GM15510 (cell line): ENCODE data around the gene ACAA2.

ENCODE experiments used
- POLR2A ChIP-seq: IDR thresholded peaks from 3 replicates; pipeline ENCODE4 v1.6.1; 2011; ENCODE audit warnings: borderline replicate concordance; ENCODE audit not compliant: insufficient read length; ENCODE audit errors: extremely low read depth

The ACAA2 gene

GRCh38 chr18:49813319-49814146 lies at the start of gene ACAA2:
TSS of gene ACAA2 (minus strand) at chr18:49813533. CDS start at chr18:49813484, 49 bp downstream.
- peak; percentile 73 for TF ChIP-seq POLR2A

GRCh38 chr18:49862656-49863385 lies 49.5 kb upstream of the ACAA2 start:
- TF ChIP-seq POLR2A, result no peak

- TF ChIP-seq POLR2A, result no peak
Measured at GRCh38 chr18:49861659-49862058, 48.3 kb upstream of the ACAA2 start.

GRCh38 chr18:49859725-49860124 lies 46.4 kb upstream of the ACAA2 start:
- no peak for TF ChIP-seq POLR2A

- TF ChIP-seq POLR2A, result no peak
Measured at GRCh38 chr18:49859021-49859359, 45.7 kb upstream of the ACAA2 start.

GRCh38 chr18:49858309-49859020 lies 45.1 kb upstream of the ACAA2 start:
- no peak for TF ChIP-seq POLR2A

GRCh38 chr18:49857708-49858107 lies 44.4 kb upstream of the ACAA2 start:
- no peak for TF ChIP-seq POLR2A

GRCh38 chr18:49856496-49856895 lies 43.2 kb upstream of the ACAA2 start:
- no peak for TF ChIP-seq POLR2A

- no peak for TF ChIP-seq POLR2A
Measured at GRCh38 chr18:49855711-49856415, 42.5 kb upstream of the ACAA2 start.

GRCh38 chr18:49854681-49855080 lies 41.3 kb upstream of the ACAA2 start:
- TF ChIP-seq POLR2A, result no peak

- TF ChIP-seq POLR2A, result no peak
Measured at GRCh38 chr18:49853436-49853835, 40.1 kb upstream of the ACAA2 start.

- no peak for TF ChIP-seq POLR2A
Measured at GRCh38 chr18:49853011-49853410, 39.7 kb upstream of the ACAA2 start.

- TF ChIP-seq POLR2A, result no peak
Measured at GRCh38 chr18:49851624-49852023, 38.3 kb upstream of the ACAA2 start.

GRCh38 chr18:49850636-49851035 lies 37.3 kb upstream of the ACAA2 start:
- no peak for TF ChIP-seq POLR2A
